Superior temporal gyrus (tissue), 1 donor: ENCODE measurements around the gene BMP15.
A peak's percentile ranks its signal among the peaks of the same experiment; 100 is the strongest.

Source experiments
- DNase-seq: peaks from one replicate; pipeline ENCODE4 v3.0.0-alpha.2; 2016; ENCODE audit errors: extremely low spot score

The BMP15 gene

GRCh38 chrX:50910685-50911176 lies at the start of gene BMP15:
Gene BMP15 (plus strand): TSS chrX:50910735. CDS start chrX:50910784, 49 bp downstream.
- DNase-seq: no peak

GRCh38 chrX:50863471-50863870 lies 47.1 kb upstream of the BMP15 start:
- no peak for DNase-seq

GRCh38 chrX:50865311-50865710 lies 45.2 kb upstream of the BMP15 start:
- no peak for DNase-seq

- DNase-seq: no peak
Observed at GRCh38 chrX:50871922-50872453, 38.5 kb upstream of the BMP15 start.

- DNase-seq: no peak
Observed at GRCh38 chrX:50874876-50875275, 35.7 kb upstream of the BMP15 start.

- no peak for DNase-seq
Observed at GRCh38 chrX:50876551-50876950, 34.0 kb upstream of the BMP15 start.

GRCh38 chrX:50877310-50877709 lies 33.2 kb upstream of the BMP15 start:
- peak; percentile 34 for DNase-seq

GRCh38 chrX:50881028-50881427 lies 29.5 kb upstream of the BMP15 start:
- DNase-seq: no peak

- no peak for DNase-seq
Observed at GRCh38 chrX:50888884-50889283, 21.7 kb upstream of the BMP15 start.

GRCh38 chrX:50889582-50889981 lies 21.0 kb upstream of the BMP15 start:
- DNase-seq: no peak

- no peak for DNase-seq
Observed at GRCh38 chrX:50893047-50893446, 17.5 kb upstream of the BMP15 start.

GRCh38 chrX:50893466-50893865 lies 17.1 kb upstream of the BMP15 start:
- no peak for DNase-seq

- no peak for DNase-seq
Observed at GRCh38 chrX:50905334-50905733, 5.2 kb upstream of the BMP15 start.

- no peak for DNase-seq
Observed at GRCh38 chrX:50913520-50913919, 3.0 kb downstream of the BMP15 start.

GRCh38 chrX:50920132-50920531 lies 9.6 kb downstream of the BMP15 start:
- peak; percentile 47 for DNase-seq

GRCh38 chrX:50927127-50927526 lies 16.6 kb downstream of the BMP15 start:
- no peak for DNase-seq

- no peak for DNase-seq
Observed at GRCh38 chrX:50941638-50942037, 31.1 kb downstream of the BMP15 start.

- DNase-seq: no peak
Observed at GRCh38 chrX:50942471-50942870, 31.9 kb downstream of the BMP15 start.

GRCh38 chrX:50952406-50952805 lies 41.9 kb downstream of the BMP15 start:
- no peak for DNase-seq

GRCh38 chrX:50953832-50954231 lies 43.3 kb downstream of the BMP15 start:
- DNase-seq: no peak

- no peak for DNase-seq
Observed at GRCh38 chrX:50962156-50962555, 51.6 kb downstream of the BMP15 start.

GRCh38 chrX:50963842-50964241 lies 53.3 kb downstream of the BMP15 start:
- DNase-seq: no peak
